Left ventricle myocardium inferior (tissue), 1 donor: ENCODE results near the gene HBP1. TPM values are rescaled to one million over a fixed set of nuclear protein-coding genes. Genes with fewer than 3 reads are reported as not detected.

ENCODE experiments used
- DNase-seq: peaks from one replicate; pipeline ENCODE4 v3.0.0-alpha.2; 2020
- H3K27ac ChIP-seq: fragments of 200-600 bp; replicated peaks from 2 replicates; pipeline ENCODE4 v1.8.0; 2021
- H3K27me3 ChIP-seq: fragments of 200-600 bp; 2 replicates; pipeline ENCODE4 v1.8.0; 2021; ENCODE audit warnings: low read depth
- H3K36me3 ChIP-seq: fragments of 200-600 bp; 2 replicates; pipeline ENCODE4 v1.8.0; 2021
- H3K4me1 ChIP-seq: fragments of 200-600 bp; 2 replicates; pipeline ENCODE4 v1.8.0; 2021
- H3K4me3 ChIP-seq: fragments of 200-600 bp; 2 replicates; pipeline ENCODE4 v1.8.0; 2021; ENCODE audit warnings: mild to moderate bottlenecking, moderate library complexity
- H3K9me3 ChIP-seq: fragments of 200-600 bp; replicated peaks from 2 replicates; pipeline ENCODE4 v1.8.0; 2021
- CTCF ChIP-seq: fragments of 200-600 bp; IDR thresholded peaks from 2 replicates; pipeline ENCODE4 v1.8.0; 2021; ENCODE audit warnings: antibody characterized with exemption, mild to moderate bottlenecking, borderline replicate concordance
- intact Hi-C: fragments of 100-400 bp; cut with micrococcal nuclease; formaldehyde crosslinking; loops from one replicate; pipeline ENCODE4 v1.11.0; 2022
- total RNA-seq: library from RNA; stranded (reverse); fragmentation: NEBNext Ultra II Directional; extraction: Animal tissue kit (Norgen Biotek cat#: 25700); gene quantifications from one replicate; pipeline ENCODE4 v1.2.1, GENCODE V29; 2021
- donor health status: DM: no; HTN: yes; CAD: no; lungs with severe emphysema.

HBP1 gene
- total RNA-seq, 1 donor from 2014 or later: 56.9 TPM

GRCh38 chr7:107160389-107160788, 8.4 kb upstream of the HBP1 start:
- DNase-seq: no peak
- intact Hi-C loops: loop anchor here (5.0 kb wide), 1 partner anchor 503 kb away; no protein-coding TSS in a partner anchor
- H3K36me3 ChIP-seq: no peaks in the 10 kb centered on the region
- H3K4me3 ChIP-seq: no peak overlapping the region
- no peaks in the 10 kb centered on the region for H3K9me3 ChIP-seq
- H3K27ac ChIP-seq: no peak overlapping the region
- H3K27me3 ChIP-seq: no peaks in the 10 kb centered on the region
- H3K4me1 ChIP-seq: no peaks in the 10 kb centered on the region
- no peak for TF ChIP-seq CTCF

DNA sequence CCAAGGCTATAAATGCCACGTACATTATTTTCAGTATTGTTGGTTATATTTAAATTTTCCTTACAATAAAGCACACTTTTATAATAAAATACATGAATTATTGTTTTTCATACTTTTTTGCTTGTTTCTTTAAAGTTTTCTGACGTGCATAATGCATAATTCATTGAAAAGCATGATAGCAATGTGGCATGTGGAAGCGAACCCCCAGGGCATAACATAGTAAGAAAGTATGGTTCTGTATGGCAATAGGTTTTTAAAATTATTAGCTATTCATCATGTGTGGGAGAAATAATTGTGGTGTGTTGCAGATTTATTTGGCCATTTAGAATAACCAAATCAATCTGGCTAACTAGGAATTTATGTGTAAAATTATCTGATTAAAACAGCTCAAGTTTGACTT, 7.4 kb upstream of the HBP1 start:
- no peak for TF ChIP-seq CTCF

GRCh38 chr7:107162475-107162874, 6.3 kb upstream of the HBP1 start:
- Histone ChIP-seq H3K4me3 (no peak overlapping the region), H3K27me3 (no peaks in the 10 kb centered on the region), H3K27ac (no peak overlapping the region), H3K9me3 (no peaks in the 10 kb centered on the region), H3K36me3 (no peaks in the 10 kb centered on the region), H3K4me1 (peaks cover 9% of the 10 kb centered on the region)
- no peak for DNase-seq
- no peak for TF ChIP-seq CTCF
- intact Hi-C loops: loop anchor here (5.0 kb wide), 1 partner anchor 505 kb away; no protein-coding TSS in a partner anchor

More for the DNA sequence above, 7.4 kb upstream of the HBP1 start:
- Histone ChIP-seq H3K27me3 (no peaks in the 10 kb centered on the region), H3K36me3 (no peaks in the 10 kb centered on the region), H3K4me3 (no peak overlapping the region), H3K9me3 (no peaks in the 10 kb centered on the region), H3K4me1 (no peaks in the 10 kb centered on the region), H3K27ac (no peak overlapping the region)
- intact Hi-C loops: loop anchor here (5.0 kb wide), 1 partner anchor 504 kb away; no protein-coding TSS in a partner anchor
- DNase-seq: no peak

- no peaks in the 10 kb centered on the region for H3K36me3 ChIP-seq
Observed at GRCh38 chr7:107164092-107164491, 4.7 kb upstream of the HBP1 start.

GRCh38 chr7:107165341-107165740, 3.5 kb upstream of the HBP1 start:
- no peak for DNase-seq
- H3K27me3 ChIP-seq: no peaks in the 10 kb centered on the region
- intact Hi-C loops: no loop called here
- no peak for TF ChIP-seq CTCF
- H3K9me3 ChIP-seq: no peaks in the 10 kb centered on the region
- no peak overlapping the region for H3K4me3 ChIP-seq
- H3K27ac ChIP-seq: no peak overlapping the region
- peaks cover 22% of the 10 kb centered on the region for H3K4me1 ChIP-seq
- H3K36me3 ChIP-seq: no peaks in the 10 kb centered on the region

More at GRCh38 chr7:107164092-107164491, 4.7 kb upstream of the HBP1 start:
- intact Hi-C loops: loop anchor here (5.0 kb wide), 1 partner anchor 507 kb away; no protein-coding TSS in a partner anchor
- Histone ChIP-seq H3K27me3 (no peaks in the 10 kb centered on the region), H3K27ac (no peak overlapping the region), H3K4me1 (peaks cover 12% of the 10 kb centered on the region), H3K9me3 (no peaks in the 10 kb centered on the region), H3K4me3 (no peak overlapping the region)
- no peak for TF ChIP-seq CTCF
- DNase-seq: no peak
